WERI-Rb-1 (cell line): ENCODE results near the gene GRAMD2B.

Experiments
- DNase-seq: peaks from one replicate; pipeline ENCODE4 v3.0.0-alpha.2; 2020
- H3K27ac ChIP-seq: fragments of 250-450 bp; sonication (Bioruptor Pico); 2 replicates; pipeline ENCODE4 v1.5.1; 2020; ENCODE audit warnings: mild to moderate bottlenecking, moderate library complexity
- H3K27me3 ChIP-seq: fragments of 250-450 bp; sonication (Bioruptor Pico); 2 replicates; pipeline ENCODE4 v1.5.1; 2021; ENCODE audit warnings: mild to moderate bottlenecking, low read depth, moderate library complexity; ENCODE audit not compliant: insufficient read depth, severe bottlenecking
- H3K36me3 ChIP-seq: fragments of 250-450 bp; sonication (Bioruptor Pico); 2 replicates; pipeline ENCODE4 v1.5.1; 2020; ENCODE audit warnings: mild to moderate bottlenecking, moderate library complexity
- H3K4me3 ChIP-seq: 2 replicates; pipeline ENCODE4 v1.5.1; 2011; ENCODE audit warnings: low read depth, mild to moderate bottlenecking, control low read depth, low read length
- H3K9me3 ChIP-seq: fragments of 250-450 bp; sonication (Bioruptor Pico); 2 replicates; pipeline ENCODE4 v1.5.1; 2021; ENCODE audit warnings: mild to moderate bottlenecking, moderate library complexity; ENCODE audit not compliant: severe bottlenecking
- CTCF ChIP-seq: IDR thresholded peaks from 2 replicates; pipeline ENCODE4 v1.5.1; 2011; ENCODE audit warnings: low read depth, mild to moderate bottlenecking, control low read depth, inconsistent platforms, low read length

GRAMD2B gene

GRCh38 chr5:126430631-126431030 lies 7.4 kb downstream of the GRAMD2B start:
- no peaks in the 10 kb centered on the region for H3K36me3 ChIP-seq

GRCh38 chr5:126433701-126434100 lies 10.5 kb downstream of the GRAMD2B start:
- DNase-seq = no peak
- Histone ChIP-seq H3K27me3 (no peaks in the 10 kb centered on the region), H3K36me3 (no peaks in the 10 kb centered on the region), H3K9me3 (no peaks in the 10 kb centered on the region), H3K27ac (no peak overlapping the region), H3K4me3 (no peak overlapping the region)
- TF ChIP-seq CTCF = no peak

More at GRCh38 chr5:126430631-126431030, 7.4 kb downstream of the GRAMD2B start:
- no peak for DNase-seq
- no peak for TF ChIP-seq CTCF
- Histone ChIP-seq H3K27ac (no peak overlapping the region), H3K27me3 (no peaks in the 10 kb centered on the region), H3K4me3 (no peak overlapping the region), H3K9me3 (no peaks in the 10 kb centered on the region)

DNA sequence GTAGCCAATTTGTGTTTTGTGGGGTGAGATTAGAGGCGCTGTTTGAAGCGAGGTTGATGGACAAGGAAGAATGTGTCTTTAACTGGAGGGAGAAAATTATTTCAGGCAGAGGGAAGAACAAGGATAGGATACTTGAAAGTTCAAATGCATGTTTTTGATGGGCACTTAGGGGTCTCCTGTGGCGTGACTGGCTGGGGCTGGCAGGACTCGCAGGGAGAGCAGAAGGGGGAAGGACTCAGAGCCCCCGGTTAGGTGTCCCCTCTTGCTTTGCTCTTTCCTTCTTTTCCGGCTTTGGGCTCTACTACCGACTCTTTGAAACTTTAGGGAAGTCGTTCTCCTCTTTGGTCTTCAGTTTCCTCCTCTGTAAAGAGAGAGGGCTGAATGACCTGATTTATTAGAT lies 12.1 kb downstream of the GRAMD2B start:
- Histone ChIP-seq H3K9me3 (no peaks in the 10 kb centered on the region), H3K36me3 (no peaks in the 10 kb centered on the region)

GRCh38 chr5:126435714-126436113 lies 12.5 kb downstream of the GRAMD2B start:
- no peaks in the 10 kb centered on the region for H3K36me3 ChIP-seq

More for the DNA sequence above, 12.1 kb downstream of the GRAMD2B start:
- Histone ChIP-seq H3K4me3 (no peak overlapping the region), H3K27ac (no peak overlapping the region), H3K27me3 (no peaks in the 10 kb centered on the region)
- TF ChIP-seq CTCF = no peak
- no peak for DNase-seq

DNA sequence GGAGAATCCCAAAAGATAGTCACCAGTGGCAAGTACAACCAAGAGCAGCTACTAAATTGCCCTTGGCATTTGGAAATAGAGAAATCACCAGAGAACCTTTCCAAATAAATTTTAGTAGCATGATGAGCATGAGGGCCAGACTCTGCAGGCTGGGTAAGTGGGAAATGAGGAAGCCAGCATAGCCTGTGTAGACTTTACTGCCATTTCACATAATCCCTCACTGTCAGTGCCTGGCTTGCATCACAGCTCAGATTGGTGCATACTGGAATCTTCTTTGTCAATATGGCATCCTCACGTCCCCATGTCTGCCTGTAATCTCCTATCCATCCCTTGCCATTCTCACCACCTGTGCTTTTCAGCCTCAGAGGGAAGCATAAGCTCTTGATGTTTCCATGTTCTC lies 14.5 kb downstream of the GRAMD2B start:
- Histone ChIP-seq H3K36me3 (no peaks in the 10 kb centered on the region), H3K27ac (no peak overlapping the region), H3K4me3 (no peak overlapping the region), H3K27me3 (no peaks in the 10 kb centered on the region), H3K9me3 (no peaks in the 10 kb centered on the region)
- TF ChIP-seq CTCF = no peak
- DNase-seq = no peak

More at GRCh38 chr5:126435714-126436113, 12.5 kb downstream of the GRAMD2B start:
- H3K4me3 ChIP-seq = no peak overlapping the region
- no peaks in the 10 kb centered on the region for H3K27me3 ChIP-seq
- no peak for TF ChIP-seq CTCF
- H3K27ac ChIP-seq = no peak overlapping the region
- no peak for DNase-seq
- H3K9me3 ChIP-seq = no peaks in the 10 kb centered on the region

- no peak for DNase-seq
- H3K27me3 ChIP-seq = no peaks in the 10 kb centered on the region
- no peak for TF ChIP-seq CTCF
- no peak overlapping the region for H3K27ac ChIP-seq
- H3K36me3 ChIP-seq = no peaks in the 10 kb centered on the region
- H3K4me3 ChIP-seq = no peak overlapping the region
- no peaks in the 10 kb centered on the region for H3K9me3 ChIP-seq
Observed at GRCh38 chr5:126438267-126438666, 15.1 kb downstream of the GRAMD2B start.
